Body of pancreas (tissue), 4 donors: ENCODE results near the gene C11orf24.

Experiments used
- POLR2A ChIP-seq, 3 donors: fragments of 450-650 bp; IDR thresholded peaks; one replicate each; pipeline ENCODE4 v1.6.1; 2016; ENCODE audit warnings: antibody characterized with exemption in 3 of 3, mild to moderate bottlenecking in 2 of 3
- TF ChIP-seq, protein P1 (sequence below), 7 experiments: fragments of 450-650 bp in 4 of 7; fragments of 200-600 bp in 3 of 7; sonication (generic) in 3 of 7; IDR thresholded peaks; one replicate each; pipeline ENCODE4 v1.5.1; 2016 to 2019; ENCODE audit warnings: antibody characterized with exemption in 7 of 7

DNA sequence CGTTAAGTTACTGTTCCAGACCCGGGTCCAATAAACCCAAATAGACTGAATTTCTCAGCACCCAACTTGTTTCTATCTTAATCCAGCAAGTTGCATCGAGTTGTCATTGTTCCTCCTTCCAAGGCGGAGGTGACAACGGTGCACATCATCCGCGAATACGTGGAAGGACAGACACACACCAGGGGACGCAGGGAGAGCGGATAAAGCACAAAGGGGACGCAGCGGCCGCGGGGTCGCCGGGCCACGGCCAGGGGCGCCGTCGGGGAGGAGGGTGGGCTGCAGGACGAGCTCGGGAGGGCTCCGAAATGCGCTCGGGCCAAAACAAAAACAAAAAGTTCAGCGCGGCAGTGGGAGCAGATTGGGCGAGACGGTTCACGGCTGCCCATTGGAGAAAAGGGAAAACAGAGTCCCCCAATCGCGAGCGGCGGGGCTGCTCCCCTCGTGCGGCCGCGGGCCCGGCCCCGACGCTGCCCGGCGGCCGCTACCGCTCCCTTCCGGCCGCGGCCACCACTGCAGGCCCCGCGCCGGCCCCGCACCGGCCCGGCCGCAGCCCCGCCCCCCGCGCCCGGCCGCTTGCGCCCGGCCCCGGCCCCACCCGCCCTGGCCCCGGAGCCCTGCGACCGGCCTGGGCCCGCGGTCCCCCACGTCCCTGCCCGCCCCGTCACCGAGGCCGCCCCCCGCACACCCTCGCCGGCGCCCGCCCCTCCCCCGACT lies 59.2 kb downstream of the C11orf24 start:
- TF ChIP-seq, protein P1, sequence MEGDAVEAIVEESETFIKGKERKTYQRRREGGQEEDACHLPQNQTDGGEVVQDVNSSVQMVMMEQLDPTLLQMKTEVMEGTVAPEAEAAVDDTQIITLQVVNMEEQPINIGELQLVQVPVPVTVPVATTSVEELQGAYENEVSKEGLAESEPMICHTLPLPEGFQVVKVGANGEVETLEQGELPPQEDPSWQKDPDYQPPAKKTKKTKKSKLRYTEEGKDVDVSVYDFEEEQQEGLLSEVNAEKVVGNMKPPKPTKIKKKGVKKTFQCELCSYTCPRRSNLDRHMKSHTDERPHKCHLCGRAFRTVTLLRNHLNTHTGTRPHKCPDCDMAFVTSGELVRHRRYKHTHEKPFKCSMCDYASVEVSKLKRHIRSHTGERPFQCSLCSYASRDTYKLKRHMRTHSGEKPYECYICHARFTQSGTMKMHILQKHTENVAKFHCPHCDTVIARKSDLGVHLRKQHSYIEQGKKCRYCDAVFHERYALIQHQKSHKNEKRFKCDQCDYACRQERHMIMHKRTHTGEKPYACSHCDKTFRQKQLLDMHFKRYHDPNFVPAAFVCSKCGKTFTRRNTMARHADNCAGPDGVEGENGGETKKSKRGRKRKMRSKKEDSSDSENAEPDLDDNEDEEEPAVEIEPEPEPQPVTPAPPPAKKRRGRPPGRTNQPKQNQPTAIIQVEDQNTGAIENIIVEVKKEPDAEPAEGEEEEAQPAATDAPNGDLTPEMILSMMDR (IDR thresholded peaks at IDR 0.05), result peak in 4 of 7 experiments; percentile 17 to 66 (median 50)
- peak in 1 of 3 donors; percentile 21 for TF ChIP-seq POLR2A (IDR thresholded peaks at IDR 0.05)
